DND-41 (cell line): Measurements from ENCODE around the gene ST6GALNAC5.
"Not testable (repeated sequence)": the region's sequence is repeated elsewhere in the genome, so short reads cannot be mapped to it uniquely, and the experiment has no call there.

Experiments
- ATAC-seq: fragments of 200-7000 bp; cut with Tn5 transposase; 3 replicates; pipeline ENCODE4 v1.9.1; 2021; ENCODE audit warnings: low read depth; ENCODE audit not compliant: insufficient read depth
- DNase-seq: peaks from one replicate; pipeline ENCODE4 v3.0.0-alpha.2; 2020
- H2AFZ ChIP-seq: 2 replicates; pipeline ENCODE4 v1.6.0; 2012; ENCODE audit warnings: low read depth, low read length
- H3K27ac ChIP-seq: 2 replicates; pipeline ENCODE4 v1.5.1; 2012; ENCODE audit warnings: low read length, inconsistent platforms
- H3K27me3 ChIP-seq: fragments of 200-600 bp; sonication (generic); 2 replicates; pipeline ENCODE4 v1.6.0; 2012; ENCODE audit warnings: low read length, mild to moderate bottlenecking, inconsistent platforms; ENCODE audit not compliant: insufficient read depth, poor library complexity
- H3K36me3 ChIP-seq: 2 replicates; pipeline ENCODE4 v1.5.1; 2012; ENCODE audit warnings: low read length, inconsistent platforms; ENCODE audit not compliant: insufficient read depth
- H3K4me1 ChIP-seq: 2 replicates; pipeline ENCODE4 v1.5.1; 2012; ENCODE audit warnings: mild to moderate bottlenecking, low read length; ENCODE audit not compliant: insufficient read depth
- H3K4me2 ChIP-seq: 2 replicates; pipeline ENCODE4 v1.6.0; 2012; ENCODE audit warnings: mild to moderate bottlenecking, moderate library complexity, low read length, inconsistent platforms; ENCODE audit not compliant: insufficient read depth
- H3K4me3 ChIP-seq, 2 experiments: fragments of 200-600 bp in 1 of 2; shearing (Covaris generic) in 1 of 2; 2 replicates each; pipeline ENCODE4 v1.5.1; 2012 to 2016; ENCODE audit warnings: inconsistent platforms in 2 of 2, low read length in 2 of 2, mild to moderate bottlenecking in 2 of 2, low read depth in 1 of 2, moderate library complexity in 1 of 2
- H3K79me2 ChIP-seq: 2 replicates; pipeline ENCODE4 v1.6.0; 2012; ENCODE audit warnings: low read length, inconsistent platforms; ENCODE audit not compliant: insufficient read depth
- H3K9ac ChIP-seq: 2 replicates; pipeline ENCODE4 v1.6.0; 2012; ENCODE audit warnings: low read depth, mild to moderate bottlenecking, inconsistent platforms, low read length, moderate library complexity
- H3K9me3 ChIP-seq: 2 replicates; pipeline ENCODE4 v1.5.1; 2012; ENCODE audit warnings: low read length, moderate library complexity, mild to moderate bottlenecking, inconsistent platforms; ENCODE audit not compliant: insufficient read depth, severe bottlenecking
- H4K20me1 ChIP-seq: 2 replicates; pipeline ENCODE4 v1.6.0; 2012; ENCODE audit warnings: low read length; ENCODE audit not compliant: insufficient read depth
- CTCF ChIP-seq: IDR thresholded peaks from 2 replicates; pipeline ENCODE4 v1.5.1; 2012; ENCODE audit warnings: borderline replicate concordance, low read length, moderate library complexity, mild to moderate bottlenecking; ENCODE audit not compliant: poor library complexity, severe bottlenecking; ENCODE audit errors: extremely low read depth
- EZH2 ChIP-seq: IDR thresholded peaks from 3 replicates; pipeline ENCODE4 v1.6.1; 2012; ENCODE audit warnings: borderline replicate concordance, low read depth, mild to moderate bottlenecking, moderate library complexity, low read length, inconsistent platforms; ENCODE audit not compliant: severe bottlenecking

ST6GALNAC5 gene

GRCh38 chr1:76867342-76868130 is at the start of gene ST6GALNAC5:
Gene ST6GALNAC5 (plus strand): TSS chr1:76867480.
- no peaks in the 10 kb centered on the region for H3K36me3 ChIP-seq
- DNase-seq (no peak), ATAC-seq (no peak)
- H4K20me1 ChIP-seq, result no peaks in the 10 kb centered on the region
- H3K4me3 ChIP-seq, result no peak within 1 kb of the TSS
- no peaks in the 10 kb centered on the region for H3K27me3 ChIP-seq
- no peaks in the 10 kb centered on the region for H3K9me3 ChIP-seq
- no peaks in the 10 kb centered on the region for H3K4me1 ChIP-seq
- H3K4me2 ChIP-seq, result no peak within 1 kb of the TSS
- H3K27ac ChIP-seq, result no peak within 1 kb of the TSS
- H2AFZ ChIP-seq, result no peak within 1 kb of the TSS
- TF ChIP-seq EZH2 (no peak), CTCF (no peak)
- no peak within 1 kb of the TSS for H3K9ac ChIP-seq
- H3K79me2 ChIP-seq, result no peaks in the 10 kb centered on the region

GRCh38 chr1:76820028-76820427 is 47.3 kb upstream of the ST6GALNAC5 start:
- Histone ChIP-seq H3K9me3 (no peaks in the 10 kb centered on the region), H3K36me3 (no peaks in the 10 kb centered on the region), H3K4me3 (no peak overlapping the region), H3K79me2 (no peaks in the 10 kb centered on the region), H3K4me1 (no peaks in the 10 kb centered on the region), H3K27ac (no peak overlapping the region), H3K9ac (no peak overlapping the region), H3K27me3 (no peaks in the 10 kb centered on the region), H4K20me1 (no peaks in the 10 kb centered on the region), H3K4me2 (no peak overlapping the region), H2AFZ (no peak overlapping the region)
- no peak for DNase-seq
- no peak for TF ChIP-seq EZH2
- TF ChIP-seq CTCF, result no peak
- no peak for ATAC-seq

GRCh38 chr1:76822961-76823360 is 44.3 kb upstream of the ST6GALNAC5 start:
- H3K27me3 ChIP-seq, H3K9me3 ChIP-seq, H3K4me1 ChIP-seq, H3K79me2 ChIP-seq, H2AFZ ChIP-seq, H3K4me3 ChIP-seq, DNase-seq, H3K4me2 ChIP-seq, H3K36me3 ChIP-seq, H3K27ac ChIP-seq, H3K9ac ChIP-seq, H4K20me1 ChIP-seq, ATAC-seq: not testable (repeated sequence)

- H3K4me2 ChIP-seq, result no peak overlapping the region
- H3K27me3 ChIP-seq, result no peaks in the 10 kb centered on the region
- no peak overlapping the region for H3K9ac ChIP-seq
- H3K4me1 ChIP-seq, result no peaks in the 10 kb centered on the region
- H3K4me3 ChIP-seq, result no peak overlapping the region
- H3K79me2 ChIP-seq, result no peaks in the 10 kb centered on the region
- H3K36me3 ChIP-seq, result no peaks in the 10 kb centered on the region
- no peak overlapping the region for H2AFZ ChIP-seq
- TF ChIP-seq CTCF (no peak), EZH2 (no peak)
- no peaks in the 10 kb centered on the region for H3K9me3 ChIP-seq
- DNase-seq, result no peak
- no peak overlapping the region for H3K27ac ChIP-seq
- ATAC-seq, result no peak
- H4K20me1 ChIP-seq, result no peaks in the 10 kb centered on the region
These were observed 43.2 kb upstream of the ST6GALNAC5 start for GRCh38 chr1:76824106-76824505.
